ENCODE data around the gene FTSJ3.
"Not testable (repeated sequence)": the region's sequence is repeated elsewhere in the genome, so short reads cannot be mapped to it uniquely, and the experiment has no call there.

The FTSJ3 gene, protein sequence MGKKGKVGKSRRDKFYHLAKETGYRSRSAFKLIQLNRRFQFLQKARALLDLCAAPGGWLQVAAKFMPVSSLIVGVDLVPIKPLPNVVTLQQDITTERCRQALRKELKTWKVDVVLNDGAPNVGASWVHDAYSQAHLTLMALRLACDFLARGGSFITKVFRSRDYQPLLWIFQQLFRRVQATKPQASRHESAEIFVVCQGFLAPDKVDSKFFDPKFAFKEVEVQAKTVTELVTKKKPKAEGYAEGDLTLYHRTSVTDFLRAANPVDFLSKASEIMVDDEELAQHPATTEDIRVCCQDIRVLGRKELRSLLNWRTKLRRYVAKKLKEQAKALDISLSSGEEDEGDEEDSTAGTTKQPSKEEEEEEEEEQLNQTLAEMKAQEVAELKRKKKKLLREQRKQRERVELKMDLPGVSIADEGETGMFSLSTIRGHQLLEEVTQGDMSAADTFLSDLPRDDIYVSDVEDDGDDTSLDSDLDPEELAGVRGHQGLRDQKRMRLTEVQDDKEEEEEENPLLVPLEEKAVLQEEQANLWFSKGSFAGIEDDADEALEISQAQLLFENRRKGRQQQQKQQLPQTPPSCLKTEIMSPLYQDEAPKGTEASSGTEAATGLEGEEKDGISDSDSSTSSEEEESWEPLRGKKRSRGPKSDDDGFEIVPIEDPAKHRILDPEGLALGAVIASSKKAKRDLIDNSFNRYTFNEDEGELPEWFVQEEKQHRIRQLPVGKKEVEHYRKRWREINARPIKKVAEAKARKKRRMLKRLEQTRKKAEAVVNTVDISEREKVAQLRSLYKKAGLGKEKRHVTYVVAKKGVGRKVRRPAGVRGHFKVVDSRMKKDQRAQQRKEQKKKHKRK

DNA sequence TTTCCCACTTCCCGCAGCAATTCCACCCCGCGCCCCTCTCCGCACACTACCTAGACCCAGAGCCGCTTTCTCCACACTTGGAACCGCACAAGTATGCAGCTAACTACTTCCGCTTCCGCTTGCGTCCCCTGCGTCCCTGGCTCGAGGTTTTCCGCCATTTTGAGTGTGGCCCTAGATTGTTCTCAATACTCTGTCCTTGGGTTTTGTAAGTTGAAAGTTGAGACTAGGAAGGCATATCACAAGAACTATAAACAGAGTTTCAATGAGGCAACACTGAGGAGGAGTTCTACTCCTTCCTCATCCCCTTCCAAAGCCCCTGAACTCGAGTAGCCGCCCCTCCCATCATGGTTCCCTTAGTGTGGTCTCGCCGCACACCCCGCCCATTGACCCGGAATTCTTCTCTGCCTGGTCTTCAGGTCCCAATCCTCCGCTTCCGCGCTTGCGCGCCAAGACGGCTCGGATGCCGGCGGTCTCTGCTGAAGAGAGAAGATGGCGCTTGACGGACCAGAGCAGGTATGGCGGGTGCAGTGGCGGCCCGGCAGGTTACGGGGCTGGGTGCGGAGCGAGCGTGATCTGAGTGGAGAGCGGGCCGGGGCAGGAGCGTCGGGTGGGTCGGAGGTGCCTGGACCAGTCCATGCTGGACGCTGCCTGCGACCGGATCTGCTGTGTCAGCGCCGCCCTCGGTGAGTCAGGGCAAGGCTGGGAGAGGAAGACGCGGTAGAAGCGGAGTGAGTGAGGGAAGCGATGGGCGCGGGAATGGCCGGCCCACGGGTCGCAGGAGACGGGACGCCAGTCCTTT, at the start of gene FTSJ3, which contains the start of gene PSMC5:
TSS of gene FTSJ3 (minus strand) at position 662 of the 799 bp plus-strand sequence. CDS start 761 bp downstream, outside the sequence.
TSS of gene PSMC5 (plus strand) at position 430 of the 799 bp plus-strand sequence. CDS start at position 490, 60 bp downstream.
- H3K4me3 ChIP-seq (ENCODE audit: insufficient read depth, low read length, poor library complexity, severe bottlenecking): peak within 1 kb of the TSS; percentile 80

DNA sequence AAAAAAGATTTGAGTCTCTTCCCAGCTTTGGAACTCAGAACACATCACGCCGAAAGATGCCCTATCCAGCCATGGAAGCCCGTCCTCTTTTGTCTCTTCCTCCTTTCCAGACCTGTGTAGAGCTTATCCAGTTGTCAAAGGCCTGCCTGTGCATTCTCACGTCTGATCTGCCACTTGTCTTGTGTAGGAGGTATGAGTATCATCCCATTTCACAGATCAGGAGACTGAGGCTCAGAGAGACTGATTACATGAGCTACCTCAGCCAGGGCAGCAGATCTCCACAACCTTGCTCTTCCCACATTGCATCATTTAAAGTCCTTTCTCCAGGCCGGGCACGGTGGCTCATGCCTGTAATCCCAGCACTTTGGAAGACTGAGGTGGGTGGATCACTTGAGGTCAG, 47.2 kb upstream of the FTSJ3 start:
- not testable (repeated sequence) for H3K27me3 ChIP-seq (ENCODE audit: low read length)

More for the DNA sequence above, at the start of gene FTSJ3, which contains the start of gene PSMC5:
- H3K36me3 ChIP-seq (ENCODE audit: low read length): peaks cover 7% of the 10 kb centered on the region; the same call in 1 of the 2 replicates
- no peaks in the 10 kb centered on the region for H3K27me3 ChIP-seq (ENCODE audit: low read length)
- peak within 1 kb of the TSS; percentile 85 for H2AFZ ChIP-seq (ENCODE audit: low read depth, low read length, severe bottlenecking)
- TF ChIP-seq, protein P1, sequence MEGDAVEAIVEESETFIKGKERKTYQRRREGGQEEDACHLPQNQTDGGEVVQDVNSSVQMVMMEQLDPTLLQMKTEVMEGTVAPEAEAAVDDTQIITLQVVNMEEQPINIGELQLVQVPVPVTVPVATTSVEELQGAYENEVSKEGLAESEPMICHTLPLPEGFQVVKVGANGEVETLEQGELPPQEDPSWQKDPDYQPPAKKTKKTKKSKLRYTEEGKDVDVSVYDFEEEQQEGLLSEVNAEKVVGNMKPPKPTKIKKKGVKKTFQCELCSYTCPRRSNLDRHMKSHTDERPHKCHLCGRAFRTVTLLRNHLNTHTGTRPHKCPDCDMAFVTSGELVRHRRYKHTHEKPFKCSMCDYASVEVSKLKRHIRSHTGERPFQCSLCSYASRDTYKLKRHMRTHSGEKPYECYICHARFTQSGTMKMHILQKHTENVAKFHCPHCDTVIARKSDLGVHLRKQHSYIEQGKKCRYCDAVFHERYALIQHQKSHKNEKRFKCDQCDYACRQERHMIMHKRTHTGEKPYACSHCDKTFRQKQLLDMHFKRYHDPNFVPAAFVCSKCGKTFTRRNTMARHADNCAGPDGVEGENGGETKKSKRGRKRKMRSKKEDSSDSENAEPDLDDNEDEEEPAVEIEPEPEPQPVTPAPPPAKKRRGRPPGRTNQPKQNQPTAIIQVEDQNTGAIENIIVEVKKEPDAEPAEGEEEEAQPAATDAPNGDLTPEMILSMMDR (IDR thresholded peaks at IDR 0.05; ENCODE audit: insufficient read depth, low read length, poor library complexity, severe bottlenecking): peak; percentile 44
- no peak for TF ChIP-seq EZH2phosphoT487 (conservative IDR thresholded peaks at IDR 0.05; ENCODE audit: low read length)
- H3K9me3 ChIP-seq (ENCODE audit: insufficient read depth, low read length): no peaks in the 10 kb centered on the region
- H3K9ac ChIP-seq (ENCODE audit: low read length): peak within 1 kb of the TSS; percentile 88
- peak within 1 kb of the TSS; percentile 83 for H3K27ac ChIP-seq (ENCODE audit: low read depth, low read length)
- no peaks in the 10 kb centered on the region for H3K9me2 ChIP-seq (replicated peaks; ENCODE audit: insufficient read depth, low read length)
- peaks cover 41% of the 10 kb centered on the region for H3K79me2 ChIP-seq (ENCODE audit: insufficient read depth, low read length)
- no peaks in the 10 kb centered on the region for H3F3A ChIP-seq (ENCODE audit: insufficient read depth)
- H4K20me1 ChIP-seq (ENCODE audit: low read depth, low read length): no peaks in the 10 kb centered on the region
- peak within 1 kb of the TSS; percentile 95 for H3K4me2 ChIP-seq (ENCODE audit: low read depth, low read length, poor library complexity, severe bottlenecking)

DNA sequence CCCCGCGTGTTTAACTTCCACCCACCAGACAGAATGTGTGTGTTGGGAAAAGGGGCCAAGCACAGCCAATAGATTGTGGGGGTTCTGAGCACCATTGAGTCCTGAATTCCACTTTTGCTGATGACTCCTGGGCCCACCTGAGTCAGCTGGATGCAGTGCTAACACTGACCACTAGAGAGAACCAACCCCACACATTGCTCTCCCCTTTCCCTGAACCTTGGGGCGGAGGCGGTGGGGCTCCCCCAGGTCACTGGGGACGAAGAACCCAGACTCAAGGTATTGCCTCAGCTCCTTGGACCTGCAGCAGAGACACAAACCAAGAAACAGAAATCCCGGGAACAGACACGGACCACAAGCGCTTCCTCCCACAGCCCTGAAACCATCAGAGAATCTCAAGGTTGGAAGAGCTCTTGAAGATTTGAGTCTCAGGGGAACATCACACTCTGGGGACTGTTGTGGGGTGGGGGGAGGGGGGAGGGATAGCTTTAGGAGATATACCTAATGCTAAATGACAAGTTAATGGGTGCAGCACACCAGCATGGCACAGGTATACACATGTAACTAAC, 46.7 kb upstream of the FTSJ3 start:
- H3K4me3 ChIP-seq (ENCODE audit: insufficient read depth, low read length, poor library complexity, severe bottlenecking); H4K20me1 ChIP-seq (ENCODE audit: low read depth, low read length); H2AFZ ChIP-seq (ENCODE audit: low read depth, low read length, severe bottlenecking); H3K27me3 ChIP-seq (ENCODE audit: low read length); H3K9ac ChIP-seq (ENCODE audit: low read length); H3F3A ChIP-seq (ENCODE audit: insufficient read depth); H3K9me2 ChIP-seq (replicated peaks; ENCODE audit: insufficient read depth, low read length); H3K9me3 ChIP-seq (ENCODE audit: insufficient read depth, low read length); H3K36me3 ChIP-seq (ENCODE audit: low read length); H3K79me2 ChIP-seq (ENCODE audit: insufficient read depth, low read length); H3K4me2 ChIP-seq (ENCODE audit: low read depth, low read length, poor library complexity, severe bottlenecking); H3K27ac ChIP-seq (ENCODE audit: low read depth, low read length): not testable (repeated sequence)

More for the DNA sequence above, 47.2 kb upstream of the FTSJ3 start:
- not testable (repeated sequence) for H3K9me3 ChIP-seq (ENCODE audit: insufficient read depth, low read length); H2AFZ ChIP-seq (ENCODE audit: low read depth, low read length, severe bottlenecking); H3K9me2 ChIP-seq (replicated peaks; ENCODE audit: insufficient read depth, low read length); H3K4me2 ChIP-seq (ENCODE audit: low read depth, low read length, poor library complexity, severe bottlenecking); H3K36me3 ChIP-seq (ENCODE audit: low read length); H4K20me1 ChIP-seq (ENCODE audit: low read depth, low read length); H3F3A ChIP-seq (ENCODE audit: insufficient read depth); H3K27ac ChIP-seq (ENCODE audit: low read depth, low read length); H3K4me3 ChIP-seq (ENCODE audit: insufficient read depth, low read length, poor library complexity, severe bottlenecking); H3K9ac ChIP-seq (ENCODE audit: low read length); H3K79me2 ChIP-seq (ENCODE audit: insufficient read depth, low read length)

DNA sequence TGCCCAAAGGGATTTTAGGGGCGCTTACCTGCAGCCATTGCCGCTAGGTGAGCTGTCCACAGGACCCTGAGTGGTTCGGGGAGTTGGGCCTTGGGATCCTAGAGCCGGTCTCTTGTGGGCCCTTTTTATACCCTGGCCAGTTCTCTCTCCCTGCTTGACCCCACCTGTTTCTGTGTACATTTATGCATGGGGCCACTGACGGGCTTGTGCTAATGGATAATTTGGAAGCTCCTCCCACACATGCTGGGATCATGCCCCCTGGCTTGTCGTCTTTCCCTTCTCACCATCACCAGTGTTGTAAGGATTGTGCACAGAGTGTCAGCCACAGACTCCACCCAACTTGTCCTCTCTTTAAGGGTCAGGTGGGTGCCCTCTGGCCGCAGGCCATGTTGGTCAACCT, 46.1 kb upstream of the FTSJ3 start, which contains the start of gene CSH2:
TSS of gene CSH2 (minus strand) at position 101 of the 400 bp plus-strand sequence. CDS start at position 38, 63 bp downstream.
- H4K20me1 ChIP-seq (ENCODE audit: low read depth, low read length); H3K4me3 ChIP-seq (ENCODE audit: insufficient read depth, low read length, poor library complexity, severe bottlenecking); H3K27ac ChIP-seq (ENCODE audit: low read depth, low read length); H3K79me2 ChIP-seq (ENCODE audit: insufficient read depth, low read length); H3K27me3 ChIP-seq (ENCODE audit: low read length); H2AFZ ChIP-seq (ENCODE audit: low read depth, low read length, severe bottlenecking); H3K9me2 ChIP-seq (replicated peaks; ENCODE audit: insufficient read depth, low read length); H3K9ac ChIP-seq (ENCODE audit: low read length); H3K9me3 ChIP-seq (ENCODE audit: insufficient read depth, low read length); H3K4me2 ChIP-seq (ENCODE audit: low read depth, low read length, poor library complexity, severe bottlenecking); H3F3A ChIP-seq (ENCODE audit: insufficient read depth); H3K36me3 ChIP-seq (ENCODE audit: low read length): not testable (repeated sequence)

DNA sequence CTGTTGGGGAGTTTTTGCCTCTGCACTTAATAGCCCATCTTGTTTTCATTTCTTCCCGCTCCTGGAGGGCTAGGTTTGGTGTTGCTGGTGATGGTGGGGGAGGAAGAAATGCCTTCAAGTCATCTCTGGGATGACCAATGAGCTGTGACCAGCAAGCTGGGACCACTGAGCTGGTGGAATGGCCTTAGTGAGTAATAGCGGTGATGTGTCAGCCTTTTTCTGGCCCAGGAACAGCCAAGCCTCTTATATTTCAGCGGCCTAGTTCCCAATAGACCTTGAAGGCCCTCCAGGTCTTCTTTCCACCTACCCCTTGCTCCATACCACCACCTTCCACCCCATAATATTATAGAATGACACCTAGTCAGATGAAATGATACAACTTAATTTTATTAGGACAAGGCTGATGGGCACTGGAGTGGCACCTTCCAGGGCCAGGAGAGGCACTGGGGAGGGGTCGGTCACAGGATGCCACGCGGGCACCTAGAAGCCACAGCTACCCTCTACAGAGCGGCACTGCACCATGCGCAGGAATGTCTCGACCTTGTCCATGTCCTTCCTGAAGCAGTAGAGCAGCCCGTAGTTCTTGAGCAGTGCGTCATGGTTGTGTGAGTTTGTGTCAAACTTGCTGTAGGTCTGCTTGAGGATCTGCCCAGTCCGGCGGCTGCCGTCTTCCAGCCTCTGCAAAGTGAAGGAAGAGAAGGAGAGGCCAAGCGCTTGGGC, 44.3 kb upstream of the FTSJ3 start:
- not testable (repeated sequence) for H4K20me1 ChIP-seq (ENCODE audit: low read depth, low read length); H3K9me2 ChIP-seq (replicated peaks; ENCODE audit: insufficient read depth, low read length); H3K4me2 ChIP-seq (ENCODE audit: low read depth, low read length, poor library complexity, severe bottlenecking); H3K27me3 ChIP-seq (ENCODE audit: low read length); H3K9me3 ChIP-seq (ENCODE audit: insufficient read depth, low read length); H3K4me3 ChIP-seq (ENCODE audit: insufficient read depth, low read length, poor library complexity, severe bottlenecking); H2AFZ ChIP-seq (ENCODE audit: low read depth, low read length, severe bottlenecking); H3F3A ChIP-seq (ENCODE audit: insufficient read depth); H3K79me2 ChIP-seq (ENCODE audit: insufficient read depth, low read length); H3K27ac ChIP-seq (ENCODE audit: low read depth, low read length); H3K9ac ChIP-seq (ENCODE audit: low read length); H3K36me3 ChIP-seq (ENCODE audit: low read length)

DNA sequence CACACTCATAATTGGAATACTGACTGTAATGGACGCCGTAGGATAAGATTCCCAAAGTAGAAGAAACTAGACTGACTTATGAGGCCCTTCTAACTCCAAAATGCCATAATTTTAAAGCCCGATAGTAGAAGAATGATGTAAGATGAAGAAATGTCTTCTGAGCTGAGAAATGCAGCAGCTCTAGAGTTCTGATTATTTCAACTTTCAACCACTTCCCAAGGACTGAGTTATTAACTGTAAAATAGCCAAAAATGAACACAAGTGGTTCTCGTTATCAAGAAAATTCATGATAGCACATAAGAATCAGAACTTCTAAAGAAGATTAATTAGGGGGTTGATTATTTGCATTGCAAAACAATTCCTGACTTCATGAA, 42.8 kb upstream of the FTSJ3 start:
- H3K27ac ChIP-seq (ENCODE audit: low read depth, low read length); H4K20me1 ChIP-seq (ENCODE audit: low read depth, low read length); H3K27me3 ChIP-seq (ENCODE audit: low read length); H3F3A ChIP-seq (ENCODE audit: insufficient read depth); H3K36me3 ChIP-seq (ENCODE audit: low read length); H3K9ac ChIP-seq (ENCODE audit: low read length); H3K4me3 ChIP-seq (ENCODE audit: insufficient read depth, low read length, poor library complexity, severe bottlenecking); H3K79me2 ChIP-seq (ENCODE audit: insufficient read depth, low read length); H2AFZ ChIP-seq (ENCODE audit: low read depth, low read length, severe bottlenecking); H3K4me2 ChIP-seq (ENCODE audit: low read depth, low read length, poor library complexity, severe bottlenecking); H3K9me2 ChIP-seq (replicated peaks; ENCODE audit: insufficient read depth, low read length); H3K9me3 ChIP-seq (ENCODE audit: insufficient read depth, low read length): not testable (repeated sequence)
